A673 (cell line): ENCODE measurements around the gene MAP1S. TPM values are rescaled to one million over a fixed set of nuclear protein-coding genes. Genes with fewer than 3 reads are reported as not detected.

Source experiments
- BruUV-seq: library from RNA; stranded (reverse); fragments of 400-500 nt; replicated peaks from 2 replicates; lab custom pipeline; 2021; lab: Mats Ljungman, UMichigan
- CTCF ChIA-PET: fragments of 300-600 bp; sonication (Branson Sonifier 250); formaldehyde crosslinking; loops from one replicate; lab custom pipeline; 2022; ENCODE audit warnings: antibody characterized with exemption; lab: Charles Lee
- POLR2A ChIA-PET: fragments of 300-600 bp; sonication (Branson Sonifier 250); formaldehyde crosslinking; loops from one replicate; lab custom pipeline; 2022; ENCODE audit warnings: antibody characterized with exemption; ENCODE audit not compliant: low non-redundant PET; lab: Charles Lee
- DNase-seq: peaks from one replicate; pipeline ENCODE4 v3.0.0-alpha.2; 2015; ENCODE audit warnings: low spot score
- H3K27ac ChIP-seq: fragments of 200-600 bp; sonication (generic); 2 replicates; pipeline ENCODE4 v1.5.1; 2016; ENCODE audit warnings: mixed run types, low read depth, mild to moderate bottlenecking, mixed read lengths, antibody characterized with exemption, low read length; ENCODE audit not compliant: poor library complexity, severe bottlenecking
- H3K27me3 ChIP-seq: fragments of 200-600 bp; sonication (generic); replicated peaks from 2 replicates; pipeline ENCODE4 v1.6.1; 2017; ENCODE audit warnings: mixed run types, low read depth, mild to moderate bottlenecking, mixed read lengths, antibody characterized with exemption, low read length; ENCODE audit not compliant: insufficient read depth, poor library complexity
- H3K36me3 ChIP-seq: fragments of 200-600 bp; sonication (generic); 2 replicates; pipeline ENCODE4 v1.6.1; 2016; ENCODE audit warnings: mixed run types, mild to moderate bottlenecking, mixed read lengths, antibody characterized with exemption, low read length; ENCODE audit not compliant: insufficient read depth, poor library complexity, severe bottlenecking
- H3K4me1 ChIP-seq: fragments of 200-600 bp; sonication (generic); 2 replicates; pipeline ENCODE4 v1.6.1; 2017; ENCODE audit warnings: mixed run types, mild to moderate bottlenecking, mixed read lengths, antibody characterized with exemption, low read length; ENCODE audit not compliant: insufficient read depth, poor library complexity, severe bottlenecking
- H3K4me3 ChIP-seq: fragments of 200-600 bp; sonication (generic); 2 replicates; pipeline ENCODE4 v1.5.1; 2016; ENCODE audit warnings: low read depth, mixed run types, mild to moderate bottlenecking, mixed read lengths, low read length; ENCODE audit not compliant: poor library complexity, severe bottlenecking
- H3K9me3 ChIP-seq: fragments of 200-600 bp; sonication (generic); 2 replicates; pipeline ENCODE4 v1.6.1; 2016; ENCODE audit warnings: mixed run types, low read depth, mild to moderate bottlenecking, mixed read lengths, antibody characterized with exemption, low read length; ENCODE audit not compliant: poor library complexity, severe bottlenecking
- CTCF ChIP-seq: fragments of 300-800, 200-600 bp; sonication (generic); conservative IDR thresholded peaks from 2 replicates; pipeline ENCODE4 v1.5.1; 2017; ENCODE audit warnings: low read depth, mild to moderate bottlenecking, antibody characterized with exemption, low read length, moderate library complexity, mixed read lengths
- EZH2 ChIP-seq: fragments of 200-600 bp; sonication (generic); IDR thresholded peaks from 2 replicates; pipeline ENCODE4 v1.6.1; 2017; ENCODE audit warnings: borderline replicate concordance, low read depth, mild to moderate bottlenecking, mixed read lengths, antibody characterized with exemption, low read length; ENCODE audit not compliant: poor library complexity, severe bottlenecking
- intact Hi-C: fragments of 100-400 bp; cut with micrococcal nuclease; formaldehyde crosslinking; loops from one replicate; pipeline ENCODE4 v1.10.0; 2022; ENCODE audit not compliant: unreplicated experiment
- total RNA-seq: library from RNA; stranded (reverse); gene quantifications from 2 replicates; pipeline ENCODE4 v1.2.3, GENCODE V29; 2021

MAP1S gene
- total RNA-seq, 1 experiment from 2014 or later, result 87.3 TPM

GRCh38 chr19:17765069-17765618, 45.9 kb downstream of the MAP1S start:
- H3K27ac ChIP-seq, result no peak overlapping the region
- ChIA-PET POLR2A (no interaction called here), CTCF (no interaction called here)
- H3K4me1 ChIP-seq, result peaks cover 4% of the 10 kb centered on the region
- TF ChIP-seq EZH2 (no peak), CTCF (no peak)
- H3K4me3 ChIP-seq, result no peak overlapping the region
- no peaks in the 10 kb centered on the region for H3K9me3 ChIP-seq
- no peaks in the 10 kb centered on the region for H3K36me3 ChIP-seq
- no TSS peak for BruUV-seq
- no peak for DNase-seq
- no peaks in the 10 kb centered on the region for H3K27me3 ChIP-seq
- intact Hi-C loops, result loop anchor here (5.0 kb wide), 1 partner anchor 313 kb away; no protein-coding TSS in a partner anchor

DNA sequence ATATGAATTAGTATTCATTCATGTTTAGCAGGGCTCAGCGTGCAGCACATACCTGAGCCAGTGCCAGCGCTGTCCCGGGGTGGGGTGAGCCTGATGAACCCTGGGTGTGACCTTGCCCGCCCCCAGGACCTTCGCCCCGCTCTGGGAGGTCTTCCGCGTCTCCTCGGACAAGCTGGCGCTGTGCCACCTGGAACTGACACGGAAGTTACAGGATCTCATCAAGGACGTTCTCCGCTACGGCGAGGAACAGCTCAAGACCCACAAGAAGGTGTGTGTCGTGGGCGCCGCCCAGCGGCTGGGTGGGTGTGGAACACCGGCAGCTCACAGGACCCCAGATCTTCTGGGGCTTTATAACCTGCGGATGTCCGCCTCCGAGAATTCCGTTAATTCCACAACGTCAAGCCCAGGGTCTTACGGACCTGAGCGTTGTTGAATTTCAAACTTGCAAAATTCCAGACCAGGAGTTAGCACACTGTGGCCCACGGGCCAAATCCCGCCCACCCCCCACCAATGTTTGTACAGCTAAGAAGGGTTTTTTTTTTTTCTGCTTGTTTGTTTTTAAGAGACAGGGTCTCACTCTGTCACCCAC, 47.4 kb downstream of the MAP1S start:
- no peak overlapping the region for H3K27ac ChIP-seq
- ChIA-PET POLR2A (no interaction called here), CTCF (interaction anchor here (0.5 to 1.7 kb wide), 22 partner anchors 8 to 347 kb away, joined by 3 to 13 read pairs (median 5); partner anchors contain the start of genes MVB12A and RPL18A)
- DNase-seq, result peak; percentile 92
- H3K9me3 ChIP-seq, result no peaks in the 10 kb centered on the region
- no peaks in the 10 kb centered on the region for H3K27me3 ChIP-seq
- TF ChIP-seq EZH2 (no peak), CTCF (peak; percentile 94)
- peak overlapping the region; percentile 28 for H3K4me3 ChIP-seq
- intact Hi-C loops, result loop anchor here (1.0 to 5.0 kb wide), 2 partner anchors 62 to 314 kb away; no protein-coding TSS in a partner anchor
- no peaks in the 10 kb centered on the region for H3K36me3 ChIP-seq
- no TSS peak for BruUV-seq
- peaks cover 4% of the 10 kb centered on the region for H3K4me1 ChIP-seq

- no peak for DNase-seq
- H3K27ac ChIP-seq, result no peak overlapping the region
- H3K4me3 ChIP-seq, result no peak overlapping the region
- CTCF ChIA-PET, result interaction anchor here (0.6 to 1.7 kb wide), 6 partner anchors 41 to 296 kb away, joined by 3 to 7 read pairs (median 4); partner anchors contain the start of gene RPL18A
- peaks cover 4% of the 10 kb centered on the region for H3K4me1 ChIP-seq
- no peak for TF ChIP-seq EZH2
- TF ChIP-seq CTCF, result no peak
- no TSS peak for BruUV-seq
- H3K36me3 ChIP-seq, result no peaks in the 10 kb centered on the region
- intact Hi-C loops, result loop anchor here (5.0 kb wide), 1 partner anchor 315 kb away; no protein-coding TSS in a partner anchor
- POLR2A ChIA-PET, result no interaction called here
- no peaks in the 10 kb centered on the region for H3K27me3 ChIP-seq
- H3K9me3 ChIP-seq, result no peaks in the 10 kb centered on the region
Measured at GRCh38 chr19:17767559-17767958, 48.3 kb downstream of the MAP1S start.
